GM21390 (cell line): ENCODE results near the gene CDH4.

Source experiments
- ATAC-seq: cut with Tn5 transposase; IDR thresholded peaks from one replicate; pipeline ENCODE4 v1.9.1; 2021; ENCODE audit not compliant: unreplicated experiment

Gene CDH4

GRCh38 chr20:61697666-61698597, 445.9 kb downstream of the CDH4 start:
- no peak for ATAC-seq

GRCh38 chr20:61698598-61699494, 446.8 kb downstream of the CDH4 start:
- ATAC-seq: no peak

GRCh38 chr20:61699495-61700374, 447.7 kb downstream of the CDH4 start:
- no peak for ATAC-seq

- no peak for ATAC-seq
Observed at GRCh38 chr20:61700595-61701140, 448.6 kb downstream of the CDH4 start.

- ATAC-seq: no peak
Observed at GRCh38 chr20:61701401-61701800, 449.3 kb downstream of the CDH4 start.

- ATAC-seq: no peak
Observed at GRCh38 chr20:61701802-61702201, 449.7 kb downstream of the CDH4 start.

GRCh38 chr20:61702246-61702645, 450.2 kb downstream of the CDH4 start:
- no peak for ATAC-seq

GRCh38 chr20:61704661-61705060, 452.6 kb downstream of the CDH4 start:
- ATAC-seq: no peak

- no peak for ATAC-seq
Observed at GRCh38 chr20:61705386-61706258, 453.6 kb downstream of the CDH4 start.

- ATAC-seq: no peak
Observed at GRCh38 chr20:61706259-61706961, 454.3 kb downstream of the CDH4 start.

GRCh38 chr20:61708891-61709290, 456.8 kb downstream of the CDH4 start:
- no peak for ATAC-seq

- ATAC-seq: no peak
Observed at GRCh38 chr20:61710108-61710507, 458.0 kb downstream of the CDH4 start.

GRCh38 chr20:61712688-61713087, 460.6 kb downstream of the CDH4 start:
- no peak for ATAC-seq

- no peak for ATAC-seq
Observed at GRCh38 chr20:61718361-61719005, 466.4 kb downstream of the CDH4 start.

GRCh38 chr20:61719691-61720347, 467.8 kb downstream of the CDH4 start:
- no peak for ATAC-seq

- no peak for ATAC-seq
Observed at GRCh38 chr20:61720348-61720696, 468.3 kb downstream of the CDH4 start.

GRCh38 chr20:61722146-61722678, 470.2 kb downstream of the CDH4 start:
- ATAC-seq: no peak
